ENCODE results near the gene PPP6R1.

The PPP6R1 gene

DNA sequence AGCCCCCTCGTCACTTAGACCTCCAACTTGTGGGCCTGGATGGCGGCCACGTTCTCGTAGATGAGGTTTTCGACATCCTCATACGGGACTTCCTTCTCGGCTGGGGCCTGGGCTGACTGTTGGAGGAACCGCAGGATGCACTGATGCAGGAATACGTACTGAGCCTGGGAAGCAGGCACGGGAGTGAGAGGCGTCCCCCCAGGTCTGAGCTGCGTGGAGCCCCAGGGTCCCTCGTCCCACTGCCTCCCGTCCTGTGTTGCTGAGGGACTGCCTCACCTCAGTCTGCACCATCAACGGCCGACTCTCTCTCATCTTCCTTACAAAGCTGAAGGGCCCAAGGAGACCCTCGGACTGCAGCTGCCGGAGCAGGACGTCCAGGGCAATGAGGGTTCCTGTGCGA lies 77.1 kb downstream of the PPP6R1 start:
- DNase-seq (ENCODE audit: low read depth in 1 of 2, low spot score in 1 of 2) = no peak
- no peak for TF ChIP-seq JUND (IDR thresholded peaks at IDR 0.05; ENCODE audit: low read depth)
- in situ Hi-C loops (cut with HindIII; ENCODE audit: low pct_unique_long_range_greater_than_20kb, low sequenced_read_pairs) = no loop called here
